Transverse colon (tissue), 4 donors: ENCODE data around the gene FIG4.

Source experiments
- POLR2A ChIP-seq: fragments of 450-650 bp; IDR thresholded peaks from one replicate; pipeline ENCODE4 v1.6.1; 2016; ENCODE audit warnings: antibody characterized with exemption, mild to moderate bottlenecking, moderate library complexity
- POLR2AphosphoS5 ChIP-seq, 3 donors: sonication (generic); formaldehyde crosslinking; IDR thresholded peaks; one replicate each; pipeline ENCODE4 v1.6.1; 2016; ENCODE audit warnings: antibody characterized with exemption in 3 of 3
- TF ChIP-seq, protein P1 (sequence below), 5 experiments: fragments of 200-600 bp in 3 of 5; fragments of 450-650 bp in 2 of 5; sonication (generic) in 3 of 5; IDR thresholded peaks; 1 replicate in 2 of 5; 2 replicates in 3 of 5; pipeline ENCODE4 v1.5.1; 2016 to 2017; ENCODE audit warnings: antibody characterized with exemption in 5 of 5, inconsistent platforms in 3 of 5, mild to moderate bottlenecking in 2 of 5, moderate library complexity in 1 of 5

DNA sequence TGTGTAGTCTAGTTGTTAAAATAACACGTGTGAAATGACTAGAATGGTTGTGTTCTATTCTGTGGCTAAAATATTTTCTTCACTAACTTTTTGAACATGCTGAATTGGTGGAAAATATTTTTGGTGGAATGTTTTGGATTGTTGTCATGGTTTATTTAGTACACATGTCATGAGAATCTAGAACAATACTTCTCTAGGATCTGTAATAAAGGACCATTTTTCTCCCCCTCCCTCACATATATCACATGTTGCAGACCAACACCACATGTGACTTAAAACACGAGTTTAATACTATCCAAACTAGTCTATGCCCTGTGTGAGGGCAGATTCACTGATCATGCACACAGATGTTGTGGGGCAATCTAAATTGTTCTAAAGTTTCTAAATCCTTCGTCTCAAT lies 29.2 kb downstream of the FIG4 start:
- TF ChIP-seq POLR2AphosphoS5 (IDR thresholded peaks at IDR 0.05) (no peak), POLR2A (no peak)
- TF ChIP-seq, protein P1, sequence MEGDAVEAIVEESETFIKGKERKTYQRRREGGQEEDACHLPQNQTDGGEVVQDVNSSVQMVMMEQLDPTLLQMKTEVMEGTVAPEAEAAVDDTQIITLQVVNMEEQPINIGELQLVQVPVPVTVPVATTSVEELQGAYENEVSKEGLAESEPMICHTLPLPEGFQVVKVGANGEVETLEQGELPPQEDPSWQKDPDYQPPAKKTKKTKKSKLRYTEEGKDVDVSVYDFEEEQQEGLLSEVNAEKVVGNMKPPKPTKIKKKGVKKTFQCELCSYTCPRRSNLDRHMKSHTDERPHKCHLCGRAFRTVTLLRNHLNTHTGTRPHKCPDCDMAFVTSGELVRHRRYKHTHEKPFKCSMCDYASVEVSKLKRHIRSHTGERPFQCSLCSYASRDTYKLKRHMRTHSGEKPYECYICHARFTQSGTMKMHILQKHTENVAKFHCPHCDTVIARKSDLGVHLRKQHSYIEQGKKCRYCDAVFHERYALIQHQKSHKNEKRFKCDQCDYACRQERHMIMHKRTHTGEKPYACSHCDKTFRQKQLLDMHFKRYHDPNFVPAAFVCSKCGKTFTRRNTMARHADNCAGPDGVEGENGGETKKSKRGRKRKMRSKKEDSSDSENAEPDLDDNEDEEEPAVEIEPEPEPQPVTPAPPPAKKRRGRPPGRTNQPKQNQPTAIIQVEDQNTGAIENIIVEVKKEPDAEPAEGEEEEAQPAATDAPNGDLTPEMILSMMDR (IDR thresholded peaks at IDR 0.05): no peak
